GM18502 (cell line): Measurements from ENCODE around the gene ZNF184.

Experiments
- ATAC-seq: cut with Tn5 transposase; IDR thresholded peaks from one replicate; pipeline ENCODE4 v1.9.1; 2021; ENCODE audit warnings: mild to moderate bottlenecking; ENCODE audit not compliant: unreplicated experiment, poor library complexity

ZNF184 gene

DNA sequence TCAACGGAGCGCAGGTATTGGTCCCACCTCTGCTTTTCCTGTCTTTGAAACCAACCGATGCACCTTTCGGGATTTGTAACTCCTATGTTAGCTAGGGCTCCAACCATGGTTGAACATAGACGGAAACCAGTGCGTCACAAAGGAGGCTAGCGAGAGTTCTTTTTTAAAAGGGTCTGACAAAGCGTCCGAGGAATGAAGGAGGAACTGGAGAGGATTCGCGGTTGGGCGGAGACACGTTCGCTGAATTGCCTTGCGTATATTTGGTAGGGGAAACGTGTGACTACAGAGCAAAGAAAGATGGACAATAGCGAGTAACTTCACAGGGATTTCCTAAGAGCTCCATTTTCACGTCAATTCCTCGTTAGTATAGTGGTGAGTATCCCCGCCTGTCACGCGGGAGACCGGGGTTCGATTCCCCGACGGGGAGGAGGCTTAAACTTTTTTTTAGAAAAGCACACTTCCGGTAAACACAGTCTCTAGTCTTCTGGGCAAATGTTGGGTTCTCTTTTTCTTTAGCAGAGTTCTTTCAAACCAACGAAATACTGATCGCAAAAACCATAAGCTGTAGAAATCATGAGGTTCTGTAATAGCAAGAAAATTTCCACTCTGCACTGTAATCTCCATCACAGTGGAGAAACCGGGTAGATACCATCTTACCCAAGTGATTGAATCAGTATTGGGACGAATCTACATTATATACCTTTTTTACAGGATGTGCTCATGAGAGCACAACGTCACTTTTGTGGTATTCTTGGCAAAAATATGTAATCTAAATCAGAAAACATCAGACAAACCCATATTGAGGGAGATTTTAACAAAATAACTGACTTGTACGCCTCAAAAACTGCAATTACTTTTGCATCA is 6.6 kb upstream of the ZNF184 start:
- ATAC-seq = peak; percentile 60

DNA sequence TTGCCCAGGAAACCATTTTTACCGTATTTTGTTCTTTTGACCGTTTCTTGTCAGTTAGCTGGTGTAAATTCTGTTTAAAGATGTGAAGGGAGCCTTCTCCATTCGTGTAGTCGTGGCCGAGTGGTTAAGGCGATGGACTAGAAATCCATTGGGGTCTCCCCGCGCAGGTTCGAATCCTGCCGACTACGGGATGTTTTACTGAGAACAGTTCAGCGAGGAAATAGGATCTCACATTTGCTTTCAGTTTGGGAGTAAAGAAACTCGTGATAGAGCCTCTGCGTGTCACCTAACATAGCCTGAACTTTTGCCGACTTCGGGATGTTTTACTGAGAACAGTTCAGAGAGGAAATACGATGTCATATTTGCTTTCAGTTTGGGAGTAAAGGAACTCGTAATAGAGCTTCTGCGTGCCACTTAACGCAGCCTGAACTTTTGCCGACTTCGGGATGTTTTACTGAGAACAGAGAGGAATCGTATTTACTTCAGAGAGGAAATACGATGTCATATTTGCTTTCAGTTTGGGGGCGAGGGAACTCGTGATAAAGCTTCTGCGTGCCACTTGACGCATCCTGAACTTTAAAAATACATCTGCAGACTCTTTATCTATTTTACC is 5.9 kb upstream of the ZNF184 start:
- peak; percentile 68 for ATAC-seq

DNA sequence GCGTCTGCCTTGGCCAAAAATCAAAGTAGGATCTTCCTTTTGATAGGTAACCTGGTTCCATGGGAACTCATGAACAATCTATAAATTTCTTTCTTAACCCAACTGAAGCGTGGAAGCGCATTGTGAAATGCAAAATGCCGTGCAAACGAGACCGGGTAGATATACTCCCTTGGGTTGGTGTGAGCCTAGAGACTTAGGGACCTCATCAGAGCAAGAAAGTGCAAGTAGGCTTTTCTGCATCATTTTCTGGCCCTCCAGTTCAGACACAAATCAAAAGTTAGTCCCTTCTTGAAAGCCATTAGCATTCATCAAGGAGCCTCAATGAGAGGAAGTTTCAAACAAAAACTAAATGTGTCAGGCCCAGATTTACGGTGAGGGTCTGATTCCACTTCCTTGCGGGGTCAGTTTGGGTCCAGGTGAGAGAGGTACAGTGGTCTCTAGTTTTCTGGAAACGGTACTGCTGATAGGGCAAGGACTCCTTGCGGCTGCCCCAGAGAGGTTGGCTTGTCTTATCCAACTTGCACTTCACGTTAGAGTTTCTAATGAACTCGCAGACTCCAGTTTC is 5.3 kb upstream of the ZNF184 start:
- ATAC-seq = peak; percentile 28

DNA sequence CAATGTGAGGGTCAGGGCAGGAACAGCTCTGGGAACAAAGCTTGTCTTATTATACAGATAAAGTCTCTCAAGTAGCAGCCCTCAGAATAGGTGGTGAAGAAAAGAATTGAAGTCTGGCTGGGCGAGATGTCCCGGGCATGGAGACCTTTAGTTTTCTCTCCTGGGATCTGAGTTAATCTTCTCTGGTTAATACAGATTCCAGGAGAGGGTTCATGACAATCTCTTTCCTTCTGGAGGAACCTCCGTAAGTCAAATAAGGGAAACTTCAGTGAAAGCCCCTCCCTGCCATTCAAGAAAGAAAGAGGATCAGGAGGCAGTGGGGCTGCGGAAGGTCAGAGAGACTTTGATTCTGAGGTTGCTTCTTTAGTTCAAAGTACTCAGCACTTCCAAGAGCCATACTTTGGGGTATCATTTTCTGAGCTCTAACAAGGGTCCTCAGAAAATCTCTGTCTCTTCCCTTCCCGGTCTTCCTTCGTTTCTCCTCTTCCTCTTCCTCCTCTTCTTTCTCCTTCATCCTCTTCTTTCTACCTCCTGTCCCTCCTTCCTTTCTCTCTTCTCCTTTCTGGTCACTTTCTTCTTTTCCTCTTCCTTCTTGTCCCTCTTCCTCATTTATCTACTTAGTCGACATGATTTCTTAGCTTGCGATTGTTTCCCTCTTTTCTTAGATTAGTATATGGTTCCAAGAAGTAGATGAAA is 4.6 kb upstream of the ZNF184 start:
- no peak for ATAC-seq

DNA sequence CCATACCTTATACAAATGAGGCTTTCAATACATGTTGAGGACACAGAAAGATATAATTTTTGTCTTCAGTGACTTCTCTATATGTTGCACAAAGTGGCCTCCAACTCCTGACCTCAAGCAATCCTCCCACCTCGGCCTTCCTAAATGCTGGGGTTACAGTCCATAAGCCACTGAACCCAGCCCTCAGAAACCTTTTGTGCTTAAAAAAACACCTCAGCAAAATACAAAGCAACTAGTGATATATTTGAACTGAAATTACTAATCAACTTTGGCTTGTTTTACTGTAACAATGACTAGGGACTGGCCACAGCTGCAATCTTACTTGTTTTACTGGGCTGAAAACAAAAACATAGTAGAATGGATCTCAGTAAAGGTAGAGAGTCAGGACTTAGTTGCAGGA is 3.2 kb upstream of the ZNF184 start:
- no peak for ATAC-seq

DNA sequence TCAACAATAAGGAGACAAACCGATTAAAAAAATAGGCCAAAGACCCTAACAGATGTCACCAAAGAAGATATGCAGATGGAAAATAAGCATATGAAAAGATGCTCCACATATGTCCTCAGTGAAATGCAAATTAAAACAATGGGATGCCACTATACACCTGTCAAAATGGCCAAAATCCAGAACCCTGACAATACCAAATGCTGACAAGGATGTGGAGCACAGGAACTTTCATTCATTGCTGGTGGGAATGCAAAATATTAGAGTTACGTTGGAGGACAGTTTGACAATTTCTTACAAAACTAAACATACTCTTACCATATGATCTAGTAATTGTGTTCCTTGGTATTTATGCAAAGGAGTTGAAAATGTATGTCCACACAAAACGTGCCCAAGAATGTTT is 1.8 kb upstream of the ZNF184 start:
- ATAC-seq = no peak

DNA sequence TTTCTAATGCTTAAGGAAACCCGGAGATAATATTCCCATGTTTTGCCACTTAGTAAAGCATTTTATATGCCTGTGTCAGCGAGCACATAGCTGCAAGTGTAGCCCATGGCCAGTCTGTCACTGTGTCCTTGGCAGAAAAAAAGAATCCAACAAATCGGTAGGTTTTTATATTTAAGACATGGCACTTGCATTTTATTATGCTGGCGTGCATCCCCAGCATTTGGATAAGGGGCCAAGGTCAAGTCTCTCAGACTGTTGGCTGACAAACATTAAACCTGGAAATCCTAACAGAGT is 1.2 kb upstream of the ZNF184 start:
- no peak for ATAC-seq

DNA sequence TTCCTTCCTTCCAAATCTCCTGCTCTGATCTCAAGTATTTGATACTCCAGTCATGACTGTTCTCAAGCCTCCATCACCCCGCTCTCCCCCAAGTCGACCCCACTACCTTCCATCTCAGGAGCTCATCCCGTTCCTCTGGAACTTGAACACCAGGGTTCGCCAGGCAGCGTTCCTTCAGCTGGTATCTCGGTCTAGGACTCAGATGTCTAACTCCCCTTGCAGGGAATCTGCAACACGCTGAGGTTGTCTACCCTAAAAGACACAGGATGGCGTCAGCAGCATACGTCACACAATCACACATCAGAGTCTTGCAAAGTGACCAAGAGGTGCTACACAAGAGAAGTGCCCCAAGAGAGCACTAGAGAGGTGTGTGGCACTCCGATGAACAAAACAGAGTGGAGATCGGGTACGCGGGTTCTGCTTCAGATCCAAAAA is 706 bp downstream of the ZNF184 start:
- peak; percentile 49 for ATAC-seq

DNA sequence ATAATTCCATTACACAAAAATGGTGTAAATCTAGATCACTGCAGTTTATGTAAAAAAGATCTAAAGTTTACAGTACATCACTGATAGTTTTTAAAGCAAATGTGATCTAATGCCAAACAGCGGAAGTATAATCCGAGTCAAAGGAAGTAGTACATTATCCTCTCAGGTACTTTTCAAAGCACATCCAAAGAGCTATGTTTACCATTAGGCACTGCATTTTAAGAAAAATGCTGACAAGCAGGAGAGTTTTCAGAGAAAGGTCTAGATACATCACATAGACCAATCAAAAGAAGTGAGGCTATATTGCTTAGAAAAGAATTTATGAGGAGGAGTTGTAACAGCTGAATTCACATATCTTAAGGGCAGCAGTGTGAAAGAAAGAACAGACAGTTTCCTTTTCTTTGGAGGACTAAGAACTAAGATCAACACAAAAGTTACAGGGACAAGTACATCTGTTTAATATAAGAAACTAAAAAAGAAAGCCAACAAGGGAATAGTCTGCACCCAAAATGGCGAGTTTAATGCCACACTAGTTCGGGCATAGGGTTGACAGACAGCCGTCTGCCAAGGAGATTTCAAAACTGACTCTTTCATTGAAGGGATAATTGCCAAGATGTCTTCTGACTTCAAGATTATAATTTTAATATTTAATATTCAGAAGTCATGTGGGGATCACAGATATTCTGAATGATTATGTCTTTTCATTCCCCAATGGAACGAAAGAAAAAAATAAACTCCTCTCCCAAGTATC is 1.4 kb downstream of the ZNF184 start:
- no peak for ATAC-seq

DNA sequence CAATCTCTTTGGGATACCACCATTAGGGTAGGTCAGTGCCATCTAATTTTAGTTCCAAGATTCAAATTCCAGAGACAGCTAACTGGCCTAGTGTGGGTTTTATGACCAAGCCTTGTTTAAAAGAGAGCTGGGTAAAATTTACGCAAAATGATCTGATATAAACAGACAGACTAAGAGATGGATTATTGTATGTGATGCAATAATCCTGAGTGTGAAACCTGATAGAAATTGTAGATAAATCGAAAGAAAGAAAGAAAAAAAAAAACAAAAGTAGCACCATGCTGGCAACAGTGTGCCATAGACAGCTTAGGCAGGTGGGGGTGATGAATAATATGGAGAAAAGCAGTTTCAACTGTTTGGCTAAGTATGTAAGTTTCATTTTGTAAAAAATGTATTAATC is 2.9 kb downstream of the ZNF184 start:
- no peak for ATAC-seq

DNA sequence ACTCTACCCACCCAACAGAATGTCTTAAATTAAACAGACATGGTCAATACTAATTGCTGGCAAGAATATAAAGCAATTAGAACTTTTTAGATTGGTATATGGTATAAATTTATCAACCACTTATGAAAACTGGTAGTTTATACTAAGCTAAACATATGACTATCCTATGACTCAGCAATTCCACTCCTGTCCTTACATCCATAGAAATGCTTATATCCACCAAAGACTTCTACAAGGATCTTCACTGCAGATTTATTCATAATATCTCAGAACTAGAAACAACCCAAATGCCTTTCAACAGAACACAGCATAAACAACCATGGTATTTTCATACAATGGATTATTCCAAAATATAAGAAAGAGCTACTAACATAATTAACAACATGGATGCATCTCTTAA is 4.6 kb downstream of the ZNF184 start:
- ATAC-seq = no peak

DNA sequence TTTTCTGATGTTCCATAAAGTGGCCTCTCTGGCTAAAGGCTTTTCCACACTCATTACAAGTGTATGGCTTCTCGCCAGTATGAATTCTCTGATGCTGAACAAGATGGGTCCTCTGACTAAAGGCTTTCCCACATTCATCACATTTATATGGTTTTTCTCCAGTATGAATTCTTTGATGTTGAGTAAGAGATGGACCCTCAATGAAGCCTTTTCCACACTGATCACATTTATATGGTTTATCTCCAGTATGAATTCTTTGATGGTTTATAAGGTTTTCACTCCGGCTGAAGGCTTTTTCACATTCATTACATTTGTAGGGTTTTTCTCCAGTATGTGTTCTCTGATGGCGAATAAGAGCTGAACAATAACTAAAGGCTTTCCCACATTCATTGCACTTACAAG is 20.4 kb downstream of the ZNF184 start:
- no peak for ATAC-seq

DNA sequence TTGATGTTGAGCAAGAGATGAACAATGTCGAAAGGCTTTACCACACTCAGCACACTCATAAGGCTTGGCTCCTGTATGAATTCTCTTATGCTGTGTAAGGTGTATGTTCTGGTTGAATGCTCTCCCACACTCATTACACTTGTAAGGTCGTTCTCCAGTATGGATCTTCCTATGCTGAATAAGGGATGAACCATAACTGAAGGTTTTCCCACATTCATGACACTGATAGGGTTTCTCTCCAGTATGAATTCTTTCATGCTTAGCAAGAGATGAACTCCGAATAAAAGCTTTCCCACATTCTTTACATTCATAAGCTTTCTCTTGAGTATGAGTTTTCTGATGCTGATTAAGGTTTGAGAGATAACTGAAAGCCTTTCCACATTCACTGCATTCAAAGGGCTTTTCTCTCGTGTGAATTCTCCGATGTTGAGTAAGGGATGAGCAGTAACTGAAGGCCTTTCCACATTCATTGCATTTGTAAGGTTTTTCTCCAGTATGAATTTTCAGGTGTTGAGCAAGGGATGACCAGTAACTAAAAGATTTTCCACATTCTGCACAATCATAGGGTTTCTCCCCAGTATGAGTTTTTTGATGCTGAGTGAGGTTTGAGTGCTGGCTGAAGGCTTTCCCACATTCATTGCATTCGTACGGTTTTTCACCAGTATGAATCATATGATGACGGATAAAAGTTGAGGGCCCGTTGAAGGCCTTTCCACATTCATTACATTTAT is 21.1 kb downstream of the ZNF184 start:
- no peak for ATAC-seq

DNA sequence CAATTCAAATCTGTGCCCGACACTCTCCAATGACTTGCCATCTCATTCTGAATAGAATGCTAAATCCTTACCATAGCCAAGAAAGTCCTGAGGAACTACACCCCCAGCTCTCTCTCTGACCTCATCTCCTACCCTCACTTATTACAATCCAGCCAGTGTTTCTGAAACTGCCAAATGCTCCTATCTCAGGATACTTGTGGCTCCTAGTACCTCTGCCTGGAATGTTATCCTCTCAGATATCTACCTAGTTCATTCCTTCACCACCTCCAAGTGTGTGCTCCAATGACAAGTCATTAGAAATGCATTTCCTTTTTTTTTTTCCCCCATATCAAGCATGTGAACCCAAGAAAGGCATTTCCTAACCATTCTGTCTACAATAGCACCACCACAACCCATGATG is 24.4 kb downstream of the ZNF184 start:
- ATAC-seq = no peak

DNA sequence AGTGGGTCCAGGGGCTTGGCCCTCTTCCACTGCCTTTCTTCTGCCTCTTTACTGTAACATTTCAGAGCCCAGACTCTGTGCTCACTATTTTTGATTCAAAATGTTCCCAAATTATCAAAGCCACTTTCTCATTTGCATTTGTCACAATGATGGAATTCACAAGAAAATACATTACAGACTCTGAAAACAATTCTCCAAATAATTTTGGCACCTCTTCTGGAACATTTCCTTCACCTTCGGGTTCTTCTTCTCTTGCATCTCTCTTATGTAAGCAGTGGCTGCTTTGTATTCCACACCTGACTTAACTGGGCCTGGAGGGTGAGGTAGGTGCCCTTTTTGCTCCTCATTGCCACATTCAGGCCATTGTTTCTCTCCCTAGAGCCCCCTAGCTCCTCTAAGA is 30.0 kb downstream of the ZNF184 start:
- no peak for ATAC-seq

DNA sequence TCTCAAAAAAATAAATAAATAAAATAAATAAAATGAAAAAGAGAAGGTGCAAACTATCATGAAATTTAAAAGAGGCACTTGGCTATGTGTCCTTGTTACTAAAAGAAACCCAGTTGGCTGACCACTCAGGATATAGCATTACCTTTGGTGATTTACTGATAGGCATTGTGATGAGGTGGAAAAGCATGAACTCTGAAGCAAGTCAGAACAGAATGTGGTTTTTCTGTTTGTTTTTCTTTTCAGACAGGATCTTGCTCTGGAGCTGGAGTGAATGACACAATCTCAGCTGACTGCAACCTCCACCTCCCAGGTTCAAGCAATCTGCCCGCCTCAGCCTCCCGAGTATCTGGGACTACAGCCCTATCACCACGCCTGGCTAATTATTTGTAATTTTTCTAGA is 31.9 kb downstream of the ZNF184 start:
- no peak for ATAC-seq

DNA sequence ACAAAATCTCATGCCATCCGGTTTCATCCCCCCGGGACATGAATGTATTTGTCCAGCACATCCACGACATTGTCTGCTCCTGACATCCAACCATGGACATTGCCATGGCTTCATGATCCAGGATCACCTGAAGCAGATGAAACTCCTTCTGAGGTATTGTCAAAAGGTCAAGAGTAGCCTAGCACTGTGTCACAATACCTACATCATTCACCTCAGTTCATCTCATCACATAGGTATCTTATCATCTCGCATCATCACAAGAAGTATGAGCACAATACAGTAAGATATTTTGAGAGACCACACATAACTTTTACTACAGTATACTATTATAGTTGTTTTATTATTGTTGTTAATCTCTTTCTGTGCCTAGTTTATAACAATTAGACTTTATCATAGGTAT is 33.5 kb downstream of the ZNF184 start:
- no peak for ATAC-seq

DNA sequence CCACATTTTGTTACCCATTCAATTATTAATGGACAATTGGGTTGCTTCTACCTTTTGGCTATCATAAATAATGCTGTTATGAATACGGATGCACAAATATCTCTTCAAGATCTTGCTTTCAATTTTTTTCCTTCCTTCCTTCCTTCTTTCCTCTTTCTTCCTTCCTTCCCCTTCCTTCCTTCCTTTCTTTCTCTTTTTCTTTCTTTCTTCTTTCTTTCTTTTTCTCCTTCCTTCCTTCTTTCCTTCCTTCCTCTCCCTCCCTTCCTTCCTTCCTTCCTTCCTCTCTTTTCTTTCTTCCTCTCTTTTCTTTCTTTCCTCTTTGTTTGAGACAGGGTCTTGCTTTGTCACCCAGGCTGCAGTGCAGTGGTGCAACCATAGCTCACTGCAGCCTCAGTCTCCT is 39.2 kb downstream of the ZNF184 start:
- ATAC-seq = no peak

DNA sequence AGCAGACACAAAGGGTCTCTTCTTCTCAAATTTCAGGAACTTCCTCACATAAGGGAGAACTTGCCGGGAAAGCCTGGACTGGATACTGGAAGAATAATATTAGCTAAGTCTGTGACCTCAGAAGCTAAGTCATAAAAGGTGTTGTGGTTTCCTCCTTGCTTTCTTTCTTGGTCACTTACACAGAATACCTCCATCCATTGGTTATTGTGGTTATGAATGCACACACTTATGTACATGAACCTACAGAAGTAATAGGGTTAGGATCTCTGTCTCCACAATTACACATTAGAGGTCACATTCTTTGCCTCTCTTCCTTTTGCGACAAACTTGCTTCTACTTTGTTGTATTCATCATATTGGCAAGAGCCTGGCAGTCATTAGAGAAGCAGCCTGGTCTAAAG is 43.9 kb downstream of the ZNF184 start:
- no peak for ATAC-seq

DNA sequence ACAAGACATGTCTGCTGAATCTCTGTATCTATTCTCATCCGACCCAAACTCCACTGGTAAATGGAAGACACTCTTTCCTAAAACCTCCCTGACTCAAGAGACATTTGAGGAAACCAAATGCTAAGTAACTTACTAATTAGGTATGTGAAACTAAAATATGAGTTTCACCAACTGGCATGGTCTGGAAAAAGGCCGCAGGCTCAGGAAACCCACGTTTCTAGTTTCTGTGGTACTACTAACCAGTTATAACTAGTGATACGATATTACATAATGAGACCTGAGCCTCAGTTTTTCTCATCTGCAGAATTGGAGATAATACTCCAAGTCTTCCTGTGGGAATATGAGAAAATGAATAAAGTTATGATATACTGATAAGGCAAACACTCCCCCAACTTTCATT is 44.4 kb downstream of the ZNF184 start:
- ATAC-seq = no peak
